ENCODE results near the gene STPG4.

Gene STPG4

DNA sequence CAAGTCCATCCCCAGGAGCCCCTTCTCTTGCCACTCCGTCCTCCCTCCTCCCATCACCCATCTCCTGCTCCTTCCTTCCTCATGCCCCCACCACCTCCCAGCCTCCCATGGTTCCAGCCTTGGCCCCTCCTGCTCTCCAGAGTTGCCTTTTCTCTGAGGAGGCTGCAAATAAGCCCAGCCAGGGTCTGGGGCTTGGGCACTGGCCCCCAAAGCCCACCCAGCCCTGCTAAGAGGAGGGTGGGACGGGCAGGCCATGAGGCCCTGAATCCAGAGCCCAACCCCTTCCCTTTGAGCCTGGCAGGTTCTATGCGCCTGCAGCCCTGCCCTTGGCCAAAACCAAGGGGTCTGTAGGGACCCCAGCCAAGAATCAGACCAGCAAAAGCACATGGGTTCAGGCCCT lies 71.6 kb downstream of the STPG4 start:
- DNase-seq (ENCODE audit: insufficient read length) (no peak), FAIRE-seq (no peak)
- TF ChIP-seq POLR2A (IDR thresholded peaks at IDR 0.05; ENCODE audit: low read depth, low read length) (no peak), TAF1 (IDR thresholded peaks at IDR 0.05; ENCODE audit: borderline replicate concordance, low read depth, low read length) (no peak)

DNA sequence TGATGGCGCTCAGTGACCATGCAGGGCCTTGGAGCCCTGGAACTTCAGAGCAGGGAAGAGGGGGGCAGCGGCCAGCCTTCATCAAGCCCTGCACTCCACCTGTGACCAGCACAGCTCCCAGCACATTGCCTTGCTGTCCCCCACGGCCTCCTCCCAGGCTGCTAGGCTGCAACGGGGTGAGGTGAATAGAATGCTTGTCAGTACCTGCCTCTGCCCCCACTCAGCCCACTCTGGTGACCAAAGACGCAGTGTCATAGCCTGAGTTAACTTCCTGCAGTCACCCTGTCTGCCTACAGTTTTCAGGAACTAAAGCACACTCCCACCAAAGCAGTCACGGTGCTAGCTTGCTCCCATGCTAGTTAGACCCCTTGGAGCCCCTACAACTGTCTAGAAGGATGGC lies 72.1 kb downstream of the STPG4 start:
- FAIRE-seq = no peak
- no peak for TF ChIP-seq POLR2AphosphoS5 (IDR thresholded peaks at IDR 0.05; ENCODE audit: low read depth, low read length)
- no peak for TF ChIP-seq TAF1 (IDR thresholded peaks at IDR 0.05; ENCODE audit: borderline replicate concordance, low read depth, low read length)
- TF ChIP-seq POLR2A (IDR thresholded peaks at IDR 0.05; ENCODE audit: low read depth, low read length) = no peak
- DNase-seq (ENCODE audit: insufficient read length) = no peak

DNA sequence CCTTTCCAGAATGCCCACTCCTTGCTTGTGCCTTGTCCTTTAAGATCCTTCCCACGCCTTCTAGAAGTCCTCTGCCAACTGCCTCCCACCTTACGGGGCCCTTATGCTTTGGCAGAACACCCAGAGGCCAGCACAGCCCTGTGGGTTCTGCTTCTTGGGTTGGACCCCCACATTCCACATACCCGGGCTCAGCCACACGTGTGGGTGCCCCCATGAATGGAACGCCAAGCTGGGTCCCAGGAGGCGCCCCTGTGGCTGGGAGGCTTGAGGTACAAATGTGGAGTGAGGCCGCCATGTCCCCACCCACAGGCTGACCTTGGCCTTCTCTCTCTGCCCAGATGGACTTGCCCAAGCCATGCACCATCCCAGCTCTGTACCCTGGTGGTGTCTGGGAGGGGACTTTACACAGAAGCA lies 74.2 kb downstream of the STPG4 start:
- DNase-seq (ENCODE audit: insufficient read length) (no peak), FAIRE-seq (no peak)
- TF ChIP-seq TAF1 (IDR thresholded peaks at IDR 0.05; ENCODE audit: borderline replicate concordance, low read depth, low read length) (no peak), POLR2A (IDR thresholded peaks at IDR 0.05; ENCODE audit: low read depth, low read length) (no peak), POLR2AphosphoS5 (IDR thresholded peaks at IDR 0.05; ENCODE audit: low read depth, low read length) (no peak)

DNA sequence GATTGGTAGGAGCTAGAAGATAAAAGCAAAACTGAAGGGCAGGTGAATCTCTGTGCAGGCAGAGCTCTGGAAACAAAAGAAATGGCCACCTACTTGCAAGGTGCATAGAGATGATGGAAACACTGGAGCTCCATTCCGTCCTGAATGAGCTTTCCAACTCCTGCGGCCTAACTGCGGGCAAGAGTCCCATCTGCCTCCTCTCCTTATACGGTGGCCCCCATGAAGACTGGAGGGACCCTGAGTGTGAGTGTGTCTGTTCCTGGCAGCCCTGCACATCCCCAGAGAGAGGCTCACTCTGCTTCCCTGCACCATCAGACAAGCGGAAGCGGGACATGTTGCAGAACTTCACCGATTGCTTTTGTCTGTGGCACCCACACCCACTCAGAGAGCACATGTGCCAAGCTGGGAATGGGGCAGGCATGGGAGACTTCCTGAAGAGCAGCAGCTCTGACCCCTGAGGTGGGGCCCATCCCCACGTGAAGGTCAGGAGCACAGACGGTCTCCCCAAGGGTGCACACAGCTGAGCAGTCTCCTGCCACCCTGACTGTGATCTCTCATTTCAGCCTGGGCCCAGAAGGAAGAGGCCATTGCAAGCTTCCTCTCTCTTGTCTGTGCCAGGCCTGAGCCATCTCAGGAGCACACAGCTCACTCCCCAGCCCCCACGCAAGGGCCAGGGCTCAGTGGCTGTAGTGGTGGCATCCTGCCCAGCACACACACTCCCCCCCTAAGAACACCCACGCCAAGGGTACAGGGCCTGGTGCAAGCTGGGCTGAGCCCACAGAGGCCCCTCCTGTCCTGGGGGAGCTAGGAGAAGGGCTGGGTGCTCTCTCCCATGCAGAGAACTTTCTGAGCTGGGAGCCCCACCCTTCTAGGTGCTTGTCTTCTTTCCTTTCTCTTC lies 75.3 kb downstream of the STPG4 start:
- no peak for TF ChIP-seq TAF1 (IDR thresholded peaks at IDR 0.05; ENCODE audit: borderline replicate concordance, low read depth, low read length)
- TF ChIP-seq POLR2A (IDR thresholded peaks at IDR 0.05; ENCODE audit: low read depth, low read length) = no peak
- no peak for TF ChIP-seq POLR2AphosphoS5 (IDR thresholded peaks at IDR 0.05; ENCODE audit: low read depth, low read length)
- DNase-seq (ENCODE audit: insufficient read length) (no peak), FAIRE-seq (no peak)

DNA sequence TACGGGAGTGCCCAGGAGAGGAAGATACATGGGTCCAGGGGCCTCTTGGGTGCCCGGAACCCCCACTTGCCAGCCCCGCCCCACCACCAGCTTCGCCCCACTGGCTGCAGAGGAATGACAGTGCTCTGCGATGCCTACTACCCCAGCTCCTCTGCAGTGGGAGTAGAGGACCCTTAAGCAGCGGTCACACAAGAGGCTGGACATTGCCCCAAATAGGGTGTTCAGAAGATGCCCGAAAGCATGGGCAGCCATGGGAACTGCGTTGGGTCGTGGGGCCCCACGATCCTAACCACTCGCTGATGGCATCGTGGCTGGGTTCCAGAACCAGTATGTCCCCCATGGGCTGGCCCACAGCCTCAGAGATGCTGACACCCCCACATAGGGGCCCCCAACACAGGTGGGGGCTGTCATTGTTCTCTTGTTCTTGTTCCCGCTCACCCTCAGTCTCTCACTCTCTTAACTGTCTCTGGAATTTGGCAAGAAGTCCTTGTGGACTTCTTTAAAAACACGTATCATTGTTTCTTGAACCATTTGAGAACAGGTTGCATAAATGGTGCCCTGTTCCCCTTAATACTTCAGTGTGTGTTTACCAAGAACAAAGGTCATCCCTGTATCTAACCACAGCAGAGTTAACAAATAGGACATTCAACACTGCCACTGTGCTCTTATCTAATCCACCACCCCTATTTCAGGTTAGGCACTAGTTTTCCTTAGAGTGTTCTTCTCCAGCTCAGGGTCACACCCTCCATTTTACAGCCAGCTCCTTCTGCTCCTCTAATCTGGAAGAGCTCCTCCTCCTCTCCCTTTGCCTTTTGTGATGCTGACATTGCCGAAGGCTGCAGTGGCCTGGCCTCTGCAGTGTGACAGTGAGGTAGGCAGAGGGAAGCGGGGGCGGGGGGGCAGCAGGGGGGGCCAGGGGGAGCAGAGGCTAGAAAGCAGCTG lies 76.3 kb downstream of the STPG4 start:
- DNase-seq (ENCODE audit: insufficient read length) (no peak), FAIRE-seq (no peak)
- TF ChIP-seq TAF1 (IDR thresholded peaks at IDR 0.05; ENCODE audit: borderline replicate concordance, low read depth, low read length) (no peak), POLR2A (IDR thresholded peaks at IDR 0.05; ENCODE audit: low read depth, low read length) (no peak), POLR2AphosphoS5 (IDR thresholded peaks at IDR 0.05; ENCODE audit: low read depth, low read length) (no peak)

DNA sequence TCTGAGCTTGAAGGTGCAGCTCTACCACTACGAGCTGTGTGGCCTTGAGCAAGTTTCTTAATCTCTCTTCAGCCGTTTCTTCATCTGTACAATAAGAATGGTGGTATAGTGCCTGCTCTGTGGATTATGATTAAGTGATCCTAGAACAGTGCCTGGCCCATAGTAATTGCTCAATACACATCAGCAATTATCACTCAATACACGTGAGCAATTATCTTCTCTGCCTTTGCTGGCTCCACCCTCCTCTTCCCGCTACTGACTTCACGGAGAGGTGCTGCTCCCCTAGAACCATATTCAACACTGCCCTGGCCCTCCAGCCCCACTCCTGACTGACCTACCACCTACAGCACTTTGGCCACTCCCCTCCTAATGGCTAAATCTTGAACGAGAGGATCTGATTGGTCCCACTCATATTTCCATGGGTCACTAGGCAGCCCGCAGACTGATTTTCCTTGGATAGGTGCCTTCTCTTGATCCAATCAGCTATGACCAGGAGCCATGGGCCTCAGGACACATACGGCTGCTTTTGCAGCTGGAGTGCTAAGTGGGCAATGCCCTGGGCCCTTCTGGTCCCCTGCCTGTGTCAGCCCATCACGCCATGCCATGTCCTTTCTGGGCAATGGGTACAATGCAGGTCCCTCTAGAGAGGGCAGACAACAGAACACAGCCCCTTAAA lies 77.5 kb downstream of the STPG4 start:
- FAIRE-seq (no peak), DNase-seq (ENCODE audit: insufficient read length) (no peak)
- TF ChIP-seq TAF1 (IDR thresholded peaks at IDR 0.05; ENCODE audit: borderline replicate concordance, low read depth, low read length) (no peak), POLR2AphosphoS5 (IDR thresholded peaks at IDR 0.05; ENCODE audit: low read depth, low read length) (no peak), POLR2A (IDR thresholded peaks at IDR 0.05; ENCODE audit: low read depth, low read length) (no peak)

DNA sequence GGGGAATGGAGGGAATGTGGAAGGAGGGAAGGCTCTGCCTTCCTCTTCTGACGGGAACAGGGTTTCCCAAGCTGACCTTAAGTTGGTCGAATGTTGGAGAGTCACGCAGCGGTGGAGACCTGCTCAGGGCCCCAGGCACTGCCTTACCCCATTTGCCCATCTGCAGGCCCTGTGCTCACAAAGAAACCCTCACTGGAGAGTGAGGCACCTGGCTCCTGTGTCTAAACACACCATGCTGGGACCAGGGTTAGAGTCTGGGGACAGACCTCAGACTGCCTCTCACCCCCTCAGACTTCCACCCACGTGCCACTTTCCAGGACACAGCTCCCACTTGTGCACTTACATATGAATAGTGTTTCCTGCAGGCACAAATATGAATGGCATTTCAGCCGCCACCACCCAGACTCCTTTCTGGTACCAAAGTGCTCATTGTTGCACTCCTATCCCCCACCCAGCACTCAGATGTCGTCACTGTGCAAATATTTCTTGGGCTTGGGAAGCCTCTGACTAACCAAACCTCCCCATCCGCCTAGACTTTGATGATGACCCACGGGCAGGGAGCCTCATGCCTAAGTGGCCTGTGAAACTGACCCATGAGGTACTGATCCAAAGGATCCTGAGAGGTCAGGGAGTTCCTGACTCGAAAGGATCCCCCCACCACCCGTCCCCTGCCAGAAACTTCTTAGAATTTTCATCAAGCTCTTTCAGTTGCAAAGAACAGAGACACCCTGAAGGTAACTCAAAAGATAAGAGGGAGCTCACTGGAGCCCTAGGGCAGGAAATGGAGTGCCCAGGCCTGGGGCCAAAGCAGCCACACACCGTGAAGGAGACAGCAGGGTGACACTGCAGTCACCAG lies 78.3 kb downstream of the STPG4 start:
- FAIRE-seq (no peak), DNase-seq (ENCODE audit: insufficient read length) (no peak)
- no peak for TF ChIP-seq POLR2AphosphoS5 (IDR thresholded peaks at IDR 0.05; ENCODE audit: low read depth, low read length)
- no peak for TF ChIP-seq POLR2A (IDR thresholded peaks at IDR 0.05; ENCODE audit: low read depth, low read length)
- no peak for TF ChIP-seq TAF1 (IDR thresholded peaks at IDR 0.05; ENCODE audit: borderline replicate concordance, low read depth, low read length)

DNA sequence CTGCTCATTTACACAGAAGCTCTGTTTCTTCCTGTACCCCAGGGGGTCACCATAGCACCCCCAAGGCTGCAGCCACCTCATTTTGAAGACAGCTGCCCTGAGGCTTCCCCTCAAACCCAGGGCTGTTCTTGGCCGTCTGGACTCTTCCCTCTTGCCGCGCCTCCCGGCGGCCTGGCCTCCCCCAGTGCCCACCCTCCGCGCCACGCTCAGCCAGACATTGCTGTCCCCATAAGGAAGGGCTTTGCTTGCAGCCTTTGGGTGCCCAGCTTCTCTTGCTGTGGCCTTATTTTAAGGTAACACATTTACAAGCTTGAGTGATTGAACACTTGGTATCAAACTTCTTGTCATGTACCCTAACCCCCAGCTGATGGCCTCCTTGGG lies 79.0 kb downstream of the STPG4 start:
- TF ChIP-seq POLR2AphosphoS5 (IDR thresholded peaks at IDR 0.05; ENCODE audit: low read depth, low read length) (no peak), POLR2A (IDR thresholded peaks at IDR 0.05; ENCODE audit: low read depth, low read length) (no peak), TAF1 (IDR thresholded peaks at IDR 0.05; ENCODE audit: borderline replicate concordance, low read depth, low read length) (no peak)
- no peak for FAIRE-seq
- no peak for DNase-seq (ENCODE audit: insufficient read length)

DNA sequence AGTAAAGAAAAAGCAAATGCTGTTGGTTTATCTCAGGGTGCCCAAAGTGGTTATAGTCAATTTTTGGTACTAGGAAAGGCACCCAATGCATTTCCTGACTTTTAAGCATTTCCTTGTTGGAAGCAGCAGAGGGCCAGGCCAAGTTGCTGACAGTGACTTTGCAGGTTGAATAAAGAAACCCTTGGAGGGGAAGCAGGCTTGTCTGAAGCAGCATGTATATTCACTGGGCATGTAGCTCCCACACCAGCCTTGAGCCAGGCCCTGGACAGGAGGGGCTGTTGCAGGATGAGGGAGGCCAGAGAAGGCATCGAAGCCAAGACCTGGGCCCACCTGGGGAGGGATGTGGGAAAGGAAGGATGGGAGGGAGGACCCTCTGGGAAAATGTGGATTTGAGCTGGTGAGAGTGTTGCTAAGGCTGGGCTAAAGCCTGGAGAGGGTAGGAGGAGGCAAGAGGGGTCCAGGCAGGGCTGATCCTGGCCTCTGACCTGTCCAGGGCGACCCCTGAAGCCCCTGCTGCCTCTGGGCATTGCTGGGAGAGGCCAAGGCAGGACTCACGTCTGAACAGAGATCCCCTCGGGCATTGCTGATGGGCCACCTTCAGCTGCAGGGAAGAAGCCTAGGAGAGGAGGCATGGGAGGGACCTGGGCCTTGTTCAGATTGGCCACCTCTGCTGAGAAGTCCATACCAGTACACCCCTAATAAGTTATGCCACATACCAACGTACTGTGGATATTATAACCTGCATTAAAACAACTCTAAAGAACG lies 79.6 kb downstream of the STPG4 start:
- FAIRE-seq (no peak), DNase-seq (ENCODE audit: insufficient read length) (no peak)
- TF ChIP-seq TAF1 (IDR thresholded peaks at IDR 0.05; ENCODE audit: borderline replicate concordance, low read depth, low read length) (no peak), POLR2A (IDR thresholded peaks at IDR 0.05; ENCODE audit: low read depth, low read length) (no peak), POLR2AphosphoS5 (IDR thresholded peaks at IDR 0.05; ENCODE audit: low read depth, low read length) (no peak)

DNA sequence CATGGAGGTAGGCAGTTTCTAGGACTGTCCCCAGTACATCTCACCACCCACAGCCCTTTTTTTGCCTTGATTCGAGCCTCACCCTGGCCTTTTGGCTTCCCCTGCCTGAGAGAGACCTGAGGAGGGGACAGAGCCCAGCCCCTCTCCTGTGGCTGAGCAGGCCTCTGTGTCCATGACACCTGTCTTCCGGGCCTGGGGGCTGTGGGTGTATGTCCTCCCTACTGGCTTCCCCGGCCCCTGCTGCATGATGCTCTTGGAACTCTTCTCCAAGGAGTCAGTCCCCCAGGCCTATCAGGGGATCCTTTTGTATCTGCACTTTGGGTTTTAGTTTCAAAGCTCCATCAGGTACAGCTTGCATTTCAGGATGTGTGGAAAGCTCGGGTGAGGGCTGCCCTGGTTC lies 80.4 kb downstream of the STPG4 start:
- DNase-seq (ENCODE audit: insufficient read length) (no peak), FAIRE-seq (no peak)
- TF ChIP-seq POLR2AphosphoS5 (IDR thresholded peaks at IDR 0.05; ENCODE audit: low read depth, low read length) = no peak
- no peak for TF ChIP-seq POLR2A (IDR thresholded peaks at IDR 0.05; ENCODE audit: low read depth, low read length)
- TF ChIP-seq TAF1 (IDR thresholded peaks at IDR 0.05; ENCODE audit: borderline replicate concordance, low read depth, low read length) = no peak
